Measurements from ENCODE around the gene CENPS.

DNA sequence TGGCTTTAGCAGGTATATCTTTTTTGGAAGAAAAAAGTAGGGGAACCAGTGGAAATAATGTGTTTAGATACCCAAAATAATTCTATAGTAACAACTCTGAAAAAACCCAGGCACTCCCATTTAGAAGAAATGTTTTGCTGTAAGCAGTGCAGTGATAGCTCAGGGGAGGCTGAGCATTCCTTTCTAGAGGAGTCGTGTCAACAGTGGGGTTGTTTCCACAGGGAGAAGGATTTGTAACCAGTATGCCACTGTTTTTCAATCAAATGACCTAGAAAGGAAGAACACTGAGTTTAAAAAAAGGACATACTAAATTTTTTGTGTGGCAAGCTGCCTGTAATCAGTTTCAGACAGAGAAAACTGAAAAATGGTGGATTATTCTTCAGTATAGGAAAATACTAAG lies 29.0 kb upstream of the CENPS start:
- TF ChIP-seq POLR2A (IDR thresholded peaks at IDR 0.05; ENCODE audit: extremely low read depth, insufficient read length) = no peak
- TF ChIP-seq, protein P1, sequence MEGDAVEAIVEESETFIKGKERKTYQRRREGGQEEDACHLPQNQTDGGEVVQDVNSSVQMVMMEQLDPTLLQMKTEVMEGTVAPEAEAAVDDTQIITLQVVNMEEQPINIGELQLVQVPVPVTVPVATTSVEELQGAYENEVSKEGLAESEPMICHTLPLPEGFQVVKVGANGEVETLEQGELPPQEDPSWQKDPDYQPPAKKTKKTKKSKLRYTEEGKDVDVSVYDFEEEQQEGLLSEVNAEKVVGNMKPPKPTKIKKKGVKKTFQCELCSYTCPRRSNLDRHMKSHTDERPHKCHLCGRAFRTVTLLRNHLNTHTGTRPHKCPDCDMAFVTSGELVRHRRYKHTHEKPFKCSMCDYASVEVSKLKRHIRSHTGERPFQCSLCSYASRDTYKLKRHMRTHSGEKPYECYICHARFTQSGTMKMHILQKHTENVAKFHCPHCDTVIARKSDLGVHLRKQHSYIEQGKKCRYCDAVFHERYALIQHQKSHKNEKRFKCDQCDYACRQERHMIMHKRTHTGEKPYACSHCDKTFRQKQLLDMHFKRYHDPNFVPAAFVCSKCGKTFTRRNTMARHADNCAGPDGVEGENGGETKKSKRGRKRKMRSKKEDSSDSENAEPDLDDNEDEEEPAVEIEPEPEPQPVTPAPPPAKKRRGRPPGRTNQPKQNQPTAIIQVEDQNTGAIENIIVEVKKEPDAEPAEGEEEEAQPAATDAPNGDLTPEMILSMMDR (IDR thresholded peaks at IDR 0.05; ENCODE audit: low read depth, low read length) = no peak

All from NB4 (cell line).